ENCODE data around the gene FAM227B. TPM values are rescaled to one million over a fixed set of nuclear protein-coding genes. Genes with fewer than 3 reads are reported as not detected.

Gene FAM227B
- total and polyA plus RNA-seq, 7 experiments from 2014 or later, result 3.7 to 25.1 (median 14.8) TPM

- H3K4me1 Mint-ChIP-seq, result peaks cover 0 to 12% (median 2%) of the 10 kb centered on the region in 7 donors
- DNase-seq (no peak), ATAC-seq (no peak)
- Histone ChIP-seq H3K4me3 (ENCODE audit: low read length) (no peak overlapping the region), H3K27me3 (ENCODE audit: control insufficient read depth in 2 of 2, insufficient read depth in 2 of 2, low read length in 2 of 2) (no peaks in the 10 kb centered on the region), H3K36me3 (ENCODE audit: control insufficient read depth in 2 of 3, insufficient read depth in 3 of 3, low read length in 3 of 3) (no peaks in the 10 kb centered on the region), H3K4me1 (ENCODE audit: control insufficient read depth in 2 of 2, insufficient read depth in 2 of 2, low read length in 2 of 2) (no peaks in the 10 kb centered on the region), H3K9me3 (ENCODE audit: control insufficient read depth in 2 of 3, low read length in 3 of 3) (no peaks in the 10 kb centered on the region), H3K27ac (ENCODE audit: low read depth, low read length) (no peak overlapping the region)
- H3K27ac Mint-ChIP-seq, result no peak overlapping the region
- intact Hi-C loops (cut with micrococcal nuclease), result no loop called here
- ChIA-PET CTCF (no interaction called here), POLR2A (no interaction called here)
- H3K27me3 Mint-ChIP-seq, result peaks cover 0 to 16% (median 3%) of the 10 kb centered on the region in 5 donors
- no peaks in the 10 kb centered on the region for H3K36me3 Mint-ChIP-seq
- no peak overlapping the region for H3K4me3 Mint-ChIP-seq
- H3K9me3 Mint-ChIP-seq, result no peaks in the 10 kb centered on the region
These were observed 156.1 kb downstream of the FAM227B start for GRCh38 chr15:49464522-49464921.

DNA sequence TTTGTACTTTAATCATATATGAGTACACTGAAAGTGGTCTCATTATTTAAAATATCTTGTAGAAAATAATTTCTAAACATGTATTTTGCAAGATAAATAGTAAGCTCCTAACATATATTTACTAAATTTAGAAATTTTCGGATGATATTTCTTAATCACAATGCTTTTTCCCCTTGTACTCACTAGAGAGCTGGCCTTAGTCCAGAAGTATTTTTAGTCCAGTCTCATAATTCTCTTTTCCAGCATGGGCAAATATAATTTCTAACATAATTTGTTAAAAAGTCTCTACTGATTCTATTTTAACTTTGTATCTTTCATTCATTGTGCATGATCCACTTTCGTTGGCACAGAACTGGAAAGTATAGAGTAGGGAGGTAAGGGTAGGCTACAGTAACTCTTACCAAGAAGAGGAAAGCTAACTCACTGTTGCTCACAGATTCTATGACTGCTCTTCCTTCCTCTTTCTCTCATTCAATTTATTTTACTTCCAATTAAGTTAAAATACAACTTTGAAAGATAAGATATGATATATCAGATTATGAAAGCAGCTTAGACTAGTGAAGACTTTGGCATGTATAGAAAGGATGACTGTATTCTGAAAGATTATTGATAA lies 158.3 kb downstream of the FAM227B start:
- Histone ChIP-seq H3K27ac (ENCODE audit: low read depth, low read length) (no peak overlapping the region), H3K9me3 (ENCODE audit: control insufficient read depth in 2 of 3, low read length in 3 of 3) (no peaks in the 10 kb centered on the region), H3K4me3 (ENCODE audit: low read length) (no peak overlapping the region), H3K4me1 (ENCODE audit: control insufficient read depth in 2 of 2, insufficient read depth in 2 of 2, low read length in 2 of 2) (no peaks in the 10 kb centered on the region), H3K27me3 (ENCODE audit: control insufficient read depth in 2 of 2, insufficient read depth in 2 of 2, low read length in 2 of 2) (no peaks in the 10 kb centered on the region), H3K36me3 (ENCODE audit: control insufficient read depth in 2 of 3, insufficient read depth in 3 of 3, low read length in 3 of 3) (no peaks in the 10 kb centered on the region)
- ChIA-PET POLR2A (no interaction called here), CTCF (no interaction called here)
- peak; percentile 64 for ATAC-seq
- Mint-ChIP-seq H3K9me3 (no peaks in the 10 kb centered on the region), H3K27ac (no peak overlapping the region), H3K27me3 (peaks cover 0 to 26% (median 6%) of the 10 kb centered on the region in 5 donors), H3K36me3 (no peaks in the 10 kb centered on the region), H3K4me3 (no peak overlapping the region), H3K4me1 (peaks cover 0 to 12% (median 2%) of the 10 kb centered on the region in 7 donors)
- DNase-seq, result no peak
- intact Hi-C loops (cut with micrococcal nuclease), result no loop called here

- no peak overlapping the region for H3K4me3 ChIP-seq (ENCODE audit: low read length)
- no peaks in the 10 kb centered on the region for H3K4me1 ChIP-seq (ENCODE audit: control insufficient read depth in 2 of 2, insufficient read depth in 2 of 2, low read length in 2 of 2)
- DNase-seq (no peak), ATAC-seq (no peak)
- no peaks in the 10 kb centered on the region for H3K36me3 ChIP-seq (ENCODE audit: control insufficient read depth in 2 of 3, insufficient read depth in 3 of 3, low read length in 3 of 3)
- no peak overlapping the region for H3K27ac ChIP-seq (ENCODE audit: low read depth, low read length)
- no peak overlapping the region for H3K4me3 Mint-ChIP-seq
- intact Hi-C loops (cut with micrococcal nuclease), result no loop called here
- H3K27me3 Mint-ChIP-seq, result peaks cover 7 to 36% (median 11%) of the 10 kb centered on the region in 5 donors
- H3K9me3 ChIP-seq (ENCODE audit: control insufficient read depth in 2 of 3, low read length in 3 of 3), result no peaks in the 10 kb centered on the region
- no peaks in the 10 kb centered on the region for H3K36me3 Mint-ChIP-seq
- ChIA-PET POLR2A (no interaction called here), CTCF (interaction anchor here (0.6 kb wide), 1 partner anchor 1272 kb away, joined by 3 read pairs; no protein-coding TSS in a partner anchor)
- H3K27me3 ChIP-seq (ENCODE audit: control insufficient read depth in 2 of 2, insufficient read depth in 2 of 2, low read length in 2 of 2), result no peaks in the 10 kb centered on the region
- H3K9me3 Mint-ChIP-seq, result no peaks in the 10 kb centered on the region
- H3K4me1 Mint-ChIP-seq, result no peaks in the 10 kb centered on the region
- H3K27ac Mint-ChIP-seq, result no peak overlapping the region
These were observed 160.1 kb downstream of the FAM227B start for GRCh38 chr15:49460411-49460941.

DNA sequence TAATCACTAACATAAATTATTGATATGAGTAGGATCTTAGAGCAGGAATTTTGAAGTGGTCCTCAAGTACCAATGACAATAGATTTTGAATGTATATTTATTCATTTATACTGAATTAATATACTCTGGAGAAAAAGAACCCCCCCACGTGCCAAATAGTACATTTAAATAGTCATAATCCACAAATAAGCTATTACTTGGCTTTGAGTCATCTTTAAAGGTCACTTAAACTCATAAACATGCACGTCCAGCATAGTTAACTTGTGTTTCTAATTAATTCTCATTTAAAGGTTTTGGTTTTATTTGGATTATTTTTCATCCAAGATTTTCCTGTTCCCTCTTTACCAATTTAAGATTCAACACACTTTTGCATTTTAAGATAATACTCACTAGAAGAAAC lies 162.5 kb downstream of the FAM227B start:
- H3K36me3 Mint-ChIP-seq, result no peaks in the 10 kb centered on the region
- ChIA-PET POLR2A (no interaction called here), CTCF (no interaction called here)
- no peaks in the 10 kb centered on the region for H3K4me1 Mint-ChIP-seq
- DNase-seq (no peak), ATAC-seq (no peak)
- Histone ChIP-seq H3K36me3 (ENCODE audit: control insufficient read depth in 2 of 3, insufficient read depth in 3 of 3, low read length in 3 of 3) (no peaks in the 10 kb centered on the region), H3K4me3 (ENCODE audit: low read length) (no peak overlapping the region), H3K9me3 (ENCODE audit: control insufficient read depth in 2 of 3, low read length in 3 of 3) (no peaks in the 10 kb centered on the region), H3K27ac (ENCODE audit: low read depth, low read length) (no peak overlapping the region), H3K4me1 (ENCODE audit: control insufficient read depth in 2 of 2, insufficient read depth in 2 of 2, low read length in 2 of 2) (no peaks in the 10 kb centered on the region), H3K27me3 (ENCODE audit: control insufficient read depth in 2 of 2, insufficient read depth in 2 of 2, low read length in 2 of 2) (no peaks in the 10 kb centered on the region)
- H3K27me3 Mint-ChIP-seq, result peaks cover 13 to 42% (median 17%) of the 10 kb centered on the region in 5 donors
- H3K9me3 Mint-ChIP-seq, result no peaks in the 10 kb centered on the region
- no peak overlapping the region for H3K4me3 Mint-ChIP-seq
- no peak overlapping the region for H3K27ac Mint-ChIP-seq
- intact Hi-C loops (cut with micrococcal nuclease), result no loop called here

DNA sequence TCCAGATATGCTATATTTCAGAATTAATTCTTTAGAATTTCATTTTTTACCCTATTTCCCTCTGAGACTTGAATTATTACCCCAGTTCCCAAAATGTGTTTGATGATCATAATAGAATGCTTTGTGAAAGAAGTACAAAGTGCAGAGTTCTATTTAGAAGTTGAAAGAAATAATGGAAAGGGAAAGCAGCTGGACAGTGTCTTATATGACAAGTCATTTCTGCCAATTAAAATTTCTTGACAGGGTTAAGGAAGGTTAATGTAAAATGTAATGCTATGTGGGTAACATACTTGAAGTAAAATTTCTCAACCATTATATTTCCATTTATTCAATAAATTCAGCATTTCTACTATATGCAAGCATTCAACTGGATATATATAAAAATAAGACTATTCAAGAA lies 164.5 kb downstream of the FAM227B start:
- ATAC-seq (no peak), DNase-seq (no peak)
- H3K27ac ChIP-seq (ENCODE audit: low read depth, low read length), result no peak overlapping the region
- H3K36me3 Mint-ChIP-seq, result no peaks in the 10 kb centered on the region
- intact Hi-C loops (cut with micrococcal nuclease), result no loop called here
- H3K27me3 Mint-ChIP-seq, result peaks cover 13 to 36% (median 17%) of the 10 kb centered on the region in 5 donors
- no peak overlapping the region for H3K27ac Mint-ChIP-seq
- no peak overlapping the region for H3K4me3 ChIP-seq (ENCODE audit: low read length)
- H3K36me3 ChIP-seq (ENCODE audit: control insufficient read depth in 2 of 3, insufficient read depth in 3 of 3, low read length in 3 of 3), result no peaks in the 10 kb centered on the region
- no peaks in the 10 kb centered on the region for H3K9me3 ChIP-seq (ENCODE audit: control insufficient read depth in 2 of 3, low read length in 3 of 3)
- no peaks in the 10 kb centered on the region for H3K27me3 ChIP-seq (ENCODE audit: control insufficient read depth in 2 of 2, insufficient read depth in 2 of 2, low read length in 2 of 2)
- CTCF ChIA-PET, result interaction anchor here (0.9 kb wide), 1 partner anchor 15 kb away, joined by 3 read pairs; no protein-coding TSS in a partner anchor
- H3K4me3 Mint-ChIP-seq, result no peak overlapping the region
- no peaks in the 10 kb centered on the region for H3K9me3 Mint-ChIP-seq
- no peaks in the 10 kb centered on the region for H3K4me1 Mint-ChIP-seq
- POLR2A ChIA-PET, result no interaction called here
- H3K4me1 ChIP-seq (ENCODE audit: control insufficient read depth in 2 of 2, insufficient read depth in 2 of 2, low read length in 2 of 2), result no peaks in the 10 kb centered on the region

DNA sequence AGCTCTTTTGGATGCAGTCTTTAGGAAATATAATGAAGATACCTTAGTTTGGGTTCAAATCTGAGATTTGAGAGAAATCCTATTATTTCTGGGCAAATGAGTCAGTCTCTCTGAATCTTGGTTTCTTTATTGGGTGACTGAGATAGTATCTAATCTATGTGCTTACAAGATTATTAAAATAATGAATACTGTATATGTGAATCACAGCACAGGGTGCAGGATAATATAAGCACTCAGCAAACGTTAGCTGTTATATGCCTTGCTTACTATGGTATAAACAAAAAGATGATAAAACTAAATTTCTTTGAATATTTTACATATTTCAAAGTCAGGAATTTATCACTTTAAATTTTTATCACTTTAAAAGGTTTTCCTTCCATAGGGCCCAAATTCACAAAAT lies 168.0 kb downstream of the FAM227B start:
- intact Hi-C loops (cut with micrococcal nuclease), result no loop called here
- Mint-ChIP-seq H3K4me3 (no peak overlapping the region), H3K36me3 (no peaks in the 10 kb centered on the region), H3K9me3 (no peaks in the 10 kb centered on the region), H3K27ac (no peak overlapping the region), H3K27me3 (peaks cover 6 to 29% (median 17%) of the 10 kb centered on the region in 5 donors), H3K4me1 (no peaks in the 10 kb centered on the region)
- ATAC-seq (no peak), DNase-seq (no peak)
- no peak overlapping the region for H3K27ac ChIP-seq (ENCODE audit: low read depth, low read length)
- H3K36me3 ChIP-seq (ENCODE audit: control insufficient read depth in 2 of 3, insufficient read depth in 3 of 3, low read length in 3 of 3), result no peaks in the 10 kb centered on the region
- H3K4me3 ChIP-seq (ENCODE audit: low read length), result no peak overlapping the region
- no peaks in the 10 kb centered on the region for H3K4me1 ChIP-seq (ENCODE audit: control insufficient read depth in 2 of 2, insufficient read depth in 2 of 2, low read length in 2 of 2)
- CTCF ChIA-PET, result no interaction called here
- POLR2A ChIA-PET, result no interaction called here
- H3K27me3 ChIP-seq (ENCODE audit: control insufficient read depth in 2 of 2, insufficient read depth in 2 of 2, low read length in 2 of 2), result no peaks in the 10 kb centered on the region
- no peaks in the 10 kb centered on the region for H3K9me3 ChIP-seq (ENCODE audit: control insufficient read depth in 2 of 3, low read length in 3 of 3)

GRCh38 chr15:49441816-49442215 lies 178.8 kb downstream of the FAM227B start:
- Mint-ChIP-seq H3K27ac (no peak overlapping the region), H3K36me3 (no peaks in the 10 kb centered on the region), H3K4me3 (no peak overlapping the region)

More at GRCh38 chr15:49441816-49442215, 178.8 kb downstream of the FAM227B start:
- peaks cover 0 to 20% (median 0%) of the 10 kb centered on the region in 5 donors for H3K27me3 Mint-ChIP-seq
- Histone ChIP-seq H3K4me1 (ENCODE audit: control insufficient read depth in 2 of 2, insufficient read depth in 2 of 2, low read length in 2 of 2) (no peaks in the 10 kb centered on the region), H3K27me3 (ENCODE audit: control insufficient read depth in 2 of 2, insufficient read depth in 2 of 2, low read length in 2 of 2) (no peaks in the 10 kb centered on the region), H3K27ac (ENCODE audit: low read depth, low read length) (no peak overlapping the region), H3K9me3 (ENCODE audit: control insufficient read depth in 2 of 3, low read length in 3 of 3) (no peaks in the 10 kb centered on the region), H3K36me3 (ENCODE audit: control insufficient read depth in 2 of 3, insufficient read depth in 3 of 3, low read length in 3 of 3) (no peaks in the 10 kb centered on the region), H3K4me3 (ENCODE audit: low read length) (no peak overlapping the region)
- DNase-seq (no peak), ATAC-seq (no peak)
- ChIA-PET POLR2A (no interaction called here), CTCF (no interaction called here)
- peaks cover 0 to 9% (median 0%) of the 10 kb centered on the region in 7 donors for H3K4me1 Mint-ChIP-seq
- H3K9me3 Mint-ChIP-seq, result no peaks in the 10 kb centered on the region
- intact Hi-C loops (cut with micrococcal nuclease), result no loop called here
